VCaP (cell line): ENCODE data around the gene B3GNT8.

Experiments
- H3K27ac ChIP-seq: fragments of 450-650 bp; 2 replicates; pipeline ENCODE4 v1.5.1; 2017
- TF ChIP-seq, protein P1 (sequence below): fragments of 450-650 bp; conservative IDR thresholded peaks from 2 replicates; pipeline ENCODE4 v1.5.1; 2017; ENCODE audit warnings: mild to moderate bottlenecking, moderate library complexity

Gene B3GNT8

GRCh38 chr19:41420101-41420880 is 6.9 kb downstream of the B3GNT8 start:
- TF ChIP-seq, protein P1, sequence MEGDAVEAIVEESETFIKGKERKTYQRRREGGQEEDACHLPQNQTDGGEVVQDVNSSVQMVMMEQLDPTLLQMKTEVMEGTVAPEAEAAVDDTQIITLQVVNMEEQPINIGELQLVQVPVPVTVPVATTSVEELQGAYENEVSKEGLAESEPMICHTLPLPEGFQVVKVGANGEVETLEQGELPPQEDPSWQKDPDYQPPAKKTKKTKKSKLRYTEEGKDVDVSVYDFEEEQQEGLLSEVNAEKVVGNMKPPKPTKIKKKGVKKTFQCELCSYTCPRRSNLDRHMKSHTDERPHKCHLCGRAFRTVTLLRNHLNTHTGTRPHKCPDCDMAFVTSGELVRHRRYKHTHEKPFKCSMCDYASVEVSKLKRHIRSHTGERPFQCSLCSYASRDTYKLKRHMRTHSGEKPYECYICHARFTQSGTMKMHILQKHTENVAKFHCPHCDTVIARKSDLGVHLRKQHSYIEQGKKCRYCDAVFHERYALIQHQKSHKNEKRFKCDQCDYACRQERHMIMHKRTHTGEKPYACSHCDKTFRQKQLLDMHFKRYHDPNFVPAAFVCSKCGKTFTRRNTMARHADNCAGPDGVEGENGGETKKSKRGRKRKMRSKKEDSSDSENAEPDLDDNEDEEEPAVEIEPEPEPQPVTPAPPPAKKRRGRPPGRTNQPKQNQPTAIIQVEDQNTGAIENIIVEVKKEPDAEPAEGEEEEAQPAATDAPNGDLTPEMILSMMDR: no peak

GRCh38 chr19:41416194-41416674 is 10.9 kb downstream of the B3GNT8 start:
- TF ChIP-seq, protein P1: no peak
- H3K27ac ChIP-seq: no peak overlapping the region

More at GRCh38 chr19:41420101-41420880, 6.9 kb downstream of the B3GNT8 start:
- no peak overlapping the region for H3K27ac ChIP-seq

- H3K27ac ChIP-seq: no peak overlapping the region
- TF ChIP-seq, protein P1: no peak
Observed at GRCh38 chr19:41415154-41415571, 12.0 kb downstream of the B3GNT8 start.

- H3K27ac ChIP-seq: no peak overlapping the region
- TF ChIP-seq, protein P1: no peak
Observed at GRCh38 chr19:41414461-41414860, 12.7 kb downstream of the B3GNT8 start.

DNA sequence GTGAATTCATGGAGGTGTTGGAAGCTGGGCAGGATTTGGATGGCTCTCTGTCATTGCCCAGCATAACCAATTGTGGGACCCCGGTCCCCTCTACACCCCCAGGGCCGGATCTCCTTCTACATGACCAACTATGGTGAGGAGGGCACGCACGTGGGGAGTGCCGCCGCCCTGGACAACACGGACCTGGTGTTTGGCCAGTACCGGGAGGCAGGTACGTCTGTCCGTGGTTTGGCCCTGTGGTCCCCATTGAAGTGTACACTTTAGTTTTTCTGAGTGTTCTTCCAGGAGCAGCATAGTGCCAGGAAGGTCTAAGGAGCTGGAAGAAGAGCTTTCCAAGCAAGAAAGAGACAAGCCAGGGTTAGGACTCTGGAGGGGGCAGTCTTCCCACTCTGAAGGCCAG is 13.2 kb downstream of the B3GNT8 start:
- H3K27ac ChIP-seq: no peak overlapping the region

GRCh38 chr19:41412953-41413352 is 14.2 kb downstream of the B3GNT8 start:
- TF ChIP-seq, protein P1: no peak

More for the DNA sequence above, 13.2 kb downstream of the B3GNT8 start:
- TF ChIP-seq, protein P1: no peak

DNA sequence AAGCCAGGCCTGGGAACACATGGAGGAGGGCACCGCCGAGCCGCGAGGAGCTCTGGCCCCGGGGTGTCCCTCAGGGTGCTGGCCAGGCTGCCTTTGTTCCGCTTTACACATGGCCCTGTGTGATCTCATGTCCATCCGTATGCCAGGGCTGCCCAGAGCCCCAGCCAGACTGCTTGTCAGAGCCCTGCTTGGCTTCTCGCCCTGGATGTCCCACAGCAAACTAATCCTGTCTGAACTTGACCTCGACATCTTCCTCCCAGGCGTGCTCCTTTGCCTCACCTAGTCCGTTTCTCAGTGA is 15.3 kb downstream of the B3GNT8 start:
- no peak overlapping the region for H3K27ac ChIP-seq
- TF ChIP-seq, protein P1: no peak

More at GRCh38 chr19:41412953-41413352, 14.2 kb downstream of the B3GNT8 start:
- no peak overlapping the region for H3K27ac ChIP-seq
